AG04450 (cell line): ENCODE measurements around the gene SHB. TPM values are rescaled to one million over a fixed set of nuclear protein-coding genes. Genes with fewer than 3 reads are reported as not detected.

Experiments
- CTCF ChIA-PET: fragments of 300-600, 350-600 bp; formaldehyde crosslinking; extraction: SDS; loops from one replicate; lab custom pipeline; 2022; ENCODE audit warnings: antibody characterized with exemption, inconsistent platforms; lab: Charles Lee
- POLR2A ChIA-PET: fragments of 350-600 bp; formaldehyde crosslinking; extraction: SDS; loops from one replicate; lab custom pipeline; 2021; ENCODE audit warnings: antibody characterized with exemption, inconsistent platforms; lab: Yijun Ruan, JAX
- DNase-seq: peaks from one replicate; pipeline ENCODE4 v3.0.0-alpha.2; 2011; ENCODE audit warnings: low read depth, low spot score
- H3K27ac ChIP-seq: one replicate; pipeline ENCODE4 v1.5.1; 2012; ENCODE audit warnings: low read depth, low read length, control low read depth
- H3K27me3 ChIP-seq: one replicate; pipeline ENCODE4 v1.6.0; 2012; ENCODE audit warnings: low read length; ENCODE audit not compliant: control insufficient read depth, insufficient read depth
- H3K4me3 ChIP-seq: 2 replicates; pipeline ENCODE4 v1.5.1; 2011; ENCODE audit warnings: mild to moderate bottlenecking, low read depth, low read length, control low read depth
- H3K9me3 ChIP-seq: 2 replicates; pipeline ENCODE4 v1.5.1; 2012; ENCODE audit warnings: low read length; ENCODE audit not compliant: control insufficient read depth, insufficient read depth
- CTCF ChIP-seq: IDR thresholded peaks from 2 replicates; pipeline ENCODE4 v1.5.1; 2011; ENCODE audit warnings: low read depth, low read length, control low read depth, inconsistent platforms
- polyA plus RNA-seq: library from polyadenylated mRNA; depleted of rRNA; stranded (reverse); fragments of >200 nt; gene quantifications from 2 replicates; pipeline ENCODE4 v1.2.3, GENCODE V29; 2011

The SHB gene
- polyA plus RNA-seq, 1 experiment, result 16.7 TPM

- CTCF ChIA-PET, result interaction anchor here (1.0 to 1.9 kb wide), 2 partner anchors 10 to 111 kb away, joined by 3 to 6 read pairs; no protein-coding TSS in a partner anchor
- Histone ChIP-seq H3K4me3 (peak overlapping the region; percentile 18; the same call in 1 of the 2 replicates), H3K27ac (peak overlapping the region; percentile 100), H3K27me3 (no peaks in the 10 kb centered on the region), H3K9me3 (no peaks in the 10 kb centered on the region)
- TF ChIP-seq CTCF, result no peak
- POLR2A ChIA-PET, result interaction anchor here (0.7 to 0.8 kb wide), 2 partner anchors 23 to 43 kb away, joined by 3 to 5 read pairs; no protein-coding TSS in a partner anchor
- peak; percentile 76 for DNase-seq
Measured at GRCh38 chr9:38024036-38024681, 44.9 kb downstream of the SHB start.

- no peak for DNase-seq
- POLR2A ChIA-PET, result interaction anchor here (0.8 kb wide), 1 partner anchor 43 kb away, joined by 5 read pairs; no protein-coding TSS in a partner anchor
- 0 out of 2 replicates have a peak, but pooled peaks have one; percentile 4 for TF ChIP-seq CTCF
- Histone ChIP-seq H3K27me3 (no peaks in the 10 kb centered on the region), H3K9me3 (no peaks in the 10 kb centered on the region), H3K27ac (peak overlapping the region; percentile 100), H3K4me3 (no peak overlapping the region)
- CTCF ChIA-PET, result interaction anchor here (1.0 to 1.9 kb wide), 2 partner anchors 10 to 110 kb away, joined by 3 to 6 read pairs; no protein-coding TSS in a partner anchor
Measured at GRCh38 chr9:38023661-38024035, 45.4 kb downstream of the SHB start.

- no peaks in the 10 kb centered on the region for H3K9me3 ChIP-seq
- H3K4me3 ChIP-seq, result no peak overlapping the region
- ChIA-PET POLR2A (no interaction called here), CTCF (no interaction called here)
- no peak for DNase-seq
- H3K27me3 ChIP-seq, result no peaks in the 10 kb centered on the region
- no peak for TF ChIP-seq CTCF
- H3K27ac ChIP-seq, result peak overlapping the region; percentile 21
Measured at GRCh38 chr9:38022995-38023394, 46.0 kb downstream of the SHB start.

- DNase-seq, result no peak
- ChIA-PET CTCF (no interaction called here), POLR2A (no interaction called here)
- no peak for TF ChIP-seq CTCF
- no peaks in the 10 kb centered on the region for H3K27me3 ChIP-seq
- H3K4me3 ChIP-seq, result no peak overlapping the region
- H3K27ac ChIP-seq, result peak overlapping the region; percentile 31
- no peaks in the 10 kb centered on the region for H3K9me3 ChIP-seq
Measured at GRCh38 chr9:38022203-38022895, 46.7 kb downstream of the SHB start.
